Astrocyte (in vitro differentiated cells and primary cell): ENCODE data around the gene RGS16. TPM values are rescaled to one million over a fixed set of nuclear protein-coding genes. Genes with fewer than 3 reads are reported as not detected.

Experiments
- DNase-seq: peaks from one replicate; pipeline ENCODE4 v3.0.0-alpha.2; 2010; ENCODE audit warnings: low read depth
- FAIRE-seq: peaks from 2 replicates; lab custom pipeline; 2011; peaks lifted over from hg19 to GRCh38; lab: Jason Lieb, UNC
- H2AFZ ChIP-seq: 2 replicates; pipeline ENCODE4 v1.6.0; 2012; ENCODE audit warnings: low read depth, low read length, inconsistent platforms
- H3K27ac ChIP-seq: 2 replicates; pipeline ENCODE4 v1.5.1; 2011; ENCODE audit warnings: low read depth, low read length, inconsistent platforms
- H3K27me3 ChIP-seq: 2 replicates; pipeline ENCODE4 v1.6.0; 2011; ENCODE audit warnings: low read length, inconsistent platforms; ENCODE audit not compliant: insufficient read depth
- H3K36me3 ChIP-seq: 2 replicates; pipeline ENCODE4 v1.5.1; 2011; ENCODE audit warnings: low read length, inconsistent platforms; ENCODE audit not compliant: insufficient read depth
- H3K4me1 ChIP-seq: 2 replicates; pipeline ENCODE4 v1.5.1; 2011; ENCODE audit warnings: low read length, inconsistent platforms; ENCODE audit not compliant: insufficient read depth
- H3K4me2 ChIP-seq: 2 replicates; pipeline ENCODE4 v1.6.0; 2012; ENCODE audit warnings: low read length, inconsistent platforms
- H3K4me3 ChIP-seq: 2 replicates; pipeline ENCODE4 v1.5.1; 2011; ENCODE audit warnings: low read depth, mild to moderate bottlenecking, low read length, inconsistent platforms; ENCODE audit not compliant: insufficient read depth
- H3K79me2 ChIP-seq: 2 replicates; pipeline ENCODE4 v1.6.0; 2012; ENCODE audit warnings: mild to moderate bottlenecking, low read length, inconsistent platforms; ENCODE audit not compliant: insufficient read depth
- H3K9ac ChIP-seq: 2 replicates; pipeline ENCODE4 v1.6.0; 2012; ENCODE audit warnings: mild to moderate bottlenecking, low read length, inconsistent platforms
- H3K9me3 ChIP-seq: 2 replicates; pipeline ENCODE4 v1.5.1; 2012; ENCODE audit warnings: low read depth, mild to moderate bottlenecking, low read length, inconsistent platforms; ENCODE audit not compliant: insufficient read depth
- H4K20me1 ChIP-seq: 2 replicates; pipeline ENCODE4 v1.6.0; 2012; ENCODE audit warnings: low read length, inconsistent platforms; ENCODE audit not compliant: insufficient read depth
- H3K27ac Mint-ChIP-seq: one replicate; pipeline ENCODE4 v1.8.0; 2021; ENCODE audit warnings: mild to moderate bottlenecking, mixed read lengths; ENCODE audit not compliant: unreplicated experiment
- H3K27me3 Mint-ChIP-seq: one replicate; pipeline ENCODE4 v1.8.0; 2021; ENCODE audit warnings: low read depth, mixed read lengths; ENCODE audit not compliant: unreplicated experiment
- H3K36me3 Mint-ChIP-seq: one replicate; pipeline ENCODE4 v1.8.0; 2021; ENCODE audit warnings: low read depth, mixed read lengths; ENCODE audit not compliant: unreplicated experiment
- H3K4me1 Mint-ChIP-seq: one replicate; pipeline ENCODE4 v1.8.0; 2021; ENCODE audit warnings: low read depth, mixed read lengths; ENCODE audit not compliant: unreplicated experiment
- H3K4me3 Mint-ChIP-seq: one replicate; pipeline ENCODE4 v1.8.0; 2021; ENCODE audit warnings: mild to moderate bottlenecking, moderate library complexity, mixed read lengths; ENCODE audit not compliant: unreplicated experiment
- H3K9me3 Mint-ChIP-seq: one replicate; pipeline ENCODE4 v1.8.0; 2021; ENCODE audit warnings: mild to moderate bottlenecking, mixed read lengths; ENCODE audit not compliant: unreplicated experiment
- EZH2 ChIP-seq: IDR thresholded peaks from 2 replicates; pipeline ENCODE4 v1.6.1; 2012; ENCODE audit warnings: mild to moderate bottlenecking, low read length, inconsistent platforms; ENCODE audit not compliant: insufficient read depth
- total RNA-seq: library from RNA; stranded (reverse); gene quantifications from 2 replicates; pipeline ENCODE4 v1.2.1, GENCODE V29; 2021
- TF ChIP-seq, protein P1 (sequence below): IDR thresholded peaks from 2 replicates; pipeline ENCODE4 v1.5.1; 2011; ENCODE audit warnings: low read depth, mild to moderate bottlenecking, inconsistent platforms, low read length, moderate library complexity; ENCODE audit not compliant: insufficient read depth

RGS16 gene
- total RNA-seq, 1 donor from 2014 or later, result 4.3 TPM

- Histone ChIP-seq H3K27me3 (peaks cover 9% of the 10 kb centered on the region), H3K4me1 (peaks cover 13% of the 10 kb centered on the region), H3K36me3 (no peaks in the 10 kb centered on the region), H3K4me3 (no peak overlapping the region), H3K9me3 (no peaks in the 10 kb centered on the region), H4K20me1 (no peaks in the 10 kb centered on the region), H3K79me2 (no peaks in the 10 kb centered on the region), H2AFZ (no peak overlapping the region), H3K9ac (no peak overlapping the region), H3K4me2 (no peak overlapping the region), H3K27ac (no peak overlapping the region)
- Mint-ChIP-seq H3K9me3 (no peaks in the 10 kb centered on the region), H3K27ac (no peak overlapping the region), H3K4me1 (peaks cover 22% of the 10 kb centered on the region), H3K27me3 (peaks cover 2% of the 10 kb centered on the region), H3K36me3 (no peaks in the 10 kb centered on the region), H3K4me3 (no peak overlapping the region)
- no peak for FAIRE-seq
- TF ChIP-seq, protein P1, sequence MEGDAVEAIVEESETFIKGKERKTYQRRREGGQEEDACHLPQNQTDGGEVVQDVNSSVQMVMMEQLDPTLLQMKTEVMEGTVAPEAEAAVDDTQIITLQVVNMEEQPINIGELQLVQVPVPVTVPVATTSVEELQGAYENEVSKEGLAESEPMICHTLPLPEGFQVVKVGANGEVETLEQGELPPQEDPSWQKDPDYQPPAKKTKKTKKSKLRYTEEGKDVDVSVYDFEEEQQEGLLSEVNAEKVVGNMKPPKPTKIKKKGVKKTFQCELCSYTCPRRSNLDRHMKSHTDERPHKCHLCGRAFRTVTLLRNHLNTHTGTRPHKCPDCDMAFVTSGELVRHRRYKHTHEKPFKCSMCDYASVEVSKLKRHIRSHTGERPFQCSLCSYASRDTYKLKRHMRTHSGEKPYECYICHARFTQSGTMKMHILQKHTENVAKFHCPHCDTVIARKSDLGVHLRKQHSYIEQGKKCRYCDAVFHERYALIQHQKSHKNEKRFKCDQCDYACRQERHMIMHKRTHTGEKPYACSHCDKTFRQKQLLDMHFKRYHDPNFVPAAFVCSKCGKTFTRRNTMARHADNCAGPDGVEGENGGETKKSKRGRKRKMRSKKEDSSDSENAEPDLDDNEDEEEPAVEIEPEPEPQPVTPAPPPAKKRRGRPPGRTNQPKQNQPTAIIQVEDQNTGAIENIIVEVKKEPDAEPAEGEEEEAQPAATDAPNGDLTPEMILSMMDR, result no peak
- no peak for TF ChIP-seq EZH2
- no peak for DNase-seq
Observed at GRCh38 chr1:182611326-182611725, 7.1 kb upstream of the RGS16 start.

DNA sequence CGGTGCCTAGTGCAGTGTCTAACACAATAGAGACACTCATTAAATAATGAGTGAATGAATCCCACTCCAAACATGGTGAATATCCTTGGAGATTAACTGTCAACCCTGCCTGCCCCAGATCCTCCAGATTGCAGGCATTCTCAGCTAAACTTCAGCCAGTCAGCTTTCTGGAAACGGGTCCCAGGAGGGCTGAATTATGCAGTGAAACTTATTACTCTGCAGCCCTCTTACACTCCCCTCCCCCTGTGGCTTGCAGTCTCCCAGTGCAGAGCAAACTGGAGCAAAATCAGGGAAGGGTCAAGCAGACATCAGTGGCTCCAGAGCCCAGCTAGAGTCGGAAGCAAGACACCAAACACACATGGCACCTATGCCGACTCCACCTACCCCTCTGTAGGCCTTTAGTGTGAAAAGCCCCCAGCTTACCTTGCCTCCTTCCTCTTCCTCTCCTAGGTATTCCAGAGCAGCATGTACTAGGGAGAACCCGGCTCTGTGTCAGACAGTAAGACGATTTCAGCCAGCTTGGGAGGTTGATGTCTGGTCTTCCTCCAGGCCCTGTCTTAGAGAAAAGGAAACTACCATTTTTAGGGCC, 6.5 kb upstream of the RGS16 start:
- Histone ChIP-seq H3K27ac (no peak overlapping the region), H3K9me3 (no peaks in the 10 kb centered on the region), H2AFZ (no peak overlapping the region), H4K20me1 (no peaks in the 10 kb centered on the region), H3K9ac (no peak overlapping the region), H3K79me2 (no peaks in the 10 kb centered on the region), H3K4me3 (no peak overlapping the region), H3K36me3 (no peaks in the 10 kb centered on the region), H3K4me2 (no peak overlapping the region), H3K4me1 (peaks cover 7% of the 10 kb centered on the region), H3K27me3 (peaks cover 9% of the 10 kb centered on the region)
- no peaks in the 10 kb centered on the region for H3K36me3 Mint-ChIP-seq
- FAIRE-seq, result no peak
- H3K27me3 Mint-ChIP-seq, result peaks cover 1% of the 10 kb centered on the region
- H3K4me3 Mint-ChIP-seq, result no peak overlapping the region
- H3K4me1 Mint-ChIP-seq, result peaks cover 16% of the 10 kb centered on the region
- H3K27ac Mint-ChIP-seq, result no peak overlapping the region
- DNase-seq, result no peak
- TF ChIP-seq EZH2, result no peak
- no peaks in the 10 kb centered on the region for H3K9me3 Mint-ChIP-seq

DNA sequence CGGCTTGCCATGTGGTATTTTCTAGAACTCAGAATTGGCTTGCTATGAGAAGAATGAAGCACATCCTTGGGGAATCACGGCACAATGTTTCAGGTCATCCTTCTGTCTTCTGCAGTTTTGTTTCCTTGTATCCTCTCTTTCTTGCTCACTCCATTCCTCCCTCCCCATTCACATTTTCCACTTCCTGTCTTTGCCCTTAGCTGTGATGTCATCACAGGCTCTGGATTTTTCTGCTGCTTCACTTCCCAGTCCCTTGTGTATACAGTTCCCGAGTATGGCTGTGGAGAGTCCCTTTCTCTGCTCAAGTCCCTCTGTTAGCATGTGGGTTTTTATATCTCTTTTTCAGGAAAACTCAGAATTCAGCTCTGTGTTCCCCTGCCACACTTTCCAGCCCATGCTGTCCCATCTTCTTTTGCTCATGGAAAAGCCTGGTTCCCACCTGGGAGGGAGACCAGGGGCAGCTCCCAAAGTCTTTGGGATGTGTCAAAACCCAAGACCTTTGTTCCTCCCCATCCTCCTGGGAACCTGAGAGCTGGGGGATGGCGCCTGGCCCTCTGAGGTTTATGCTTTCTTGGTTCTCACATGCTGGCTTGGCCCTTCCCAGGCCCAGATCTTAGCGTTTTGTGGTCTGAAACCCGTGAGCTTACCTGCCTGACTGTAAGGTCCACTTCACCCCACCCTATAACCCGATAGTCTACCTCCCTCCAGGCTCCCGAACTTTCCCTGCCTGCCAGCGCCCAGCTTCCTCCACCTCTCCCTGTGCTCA, 4.8 kb upstream of the RGS16 start:
- Histone ChIP-seq H2AFZ (peak overlapping the region; percentile 23), H4K20me1 (no peaks in the 10 kb centered on the region), H3K4me2 (peak overlapping the region; percentile 29), H3K9ac (no peak overlapping the region), H3K4me1 (peaks cover 7% of the 10 kb centered on the region), H3K79me2 (no peaks in the 10 kb centered on the region), H3K9me3 (no peaks in the 10 kb centered on the region), H3K27ac (no peak overlapping the region), H3K36me3 (no peaks in the 10 kb centered on the region), H3K4me3 (no peak overlapping the region), H3K27me3 (peaks cover 9% of the 10 kb centered on the region)
- TF ChIP-seq, protein P1, result no peak
- TF ChIP-seq EZH2, result no peak
- Mint-ChIP-seq H3K27me3 (peaks cover 12% of the 10 kb centered on the region), H3K36me3 (no peaks in the 10 kb centered on the region), H3K4me1 (peaks cover 11% of the 10 kb centered on the region), H3K27ac (peak overlapping the region; percentile 29), H3K4me3 (no peak overlapping the region), H3K9me3 (no peaks in the 10 kb centered on the region)
- no peak for FAIRE-seq
- peak; percentile 36 for DNase-seq
